Endothelial cell of umbilical vein (primary cell): ENCODE results near the gene AGT.

ENCODE experiments used
- EZH2 ChIP-seq: IDR thresholded peaks from 2 replicates; pipeline ENCODE4 v1.6.1; 2012; ENCODE audit warnings: borderline replicate concordance, low read depth, mild to moderate bottlenecking, moderate library complexity, low read length, inconsistent platforms; ENCODE audit not compliant: severe bottlenecking
- FOS ChIP-seq: IDR thresholded peaks from 2 replicates; pipeline ENCODE4 v1.6.1; 2011; ENCODE audit warnings: mild to moderate bottlenecking, low read length, moderate library complexity, borderline replicate concordance; ENCODE audit not compliant: insufficient read depth
- JUN ChIP-seq: IDR thresholded peaks from 2 replicates; pipeline ENCODE4 v1.6.1; 2011; ENCODE audit warnings: borderline replicate concordance, low read depth; ENCODE audit not compliant: insufficient read length, insufficient read depth
- POLR2A ChIP-seq: IDR thresholded peaks from 2 replicates; pipeline ENCODE4 v1.6.1; 2012; ENCODE audit warnings: low read depth, mild to moderate bottlenecking, control low read depth, low read length
- POLR2AphosphoS5 ChIP-seq: IDR thresholded peaks from 2 replicates; pipeline ENCODE4 v1.6.1; 2012; ENCODE audit warnings: low read depth, mild to moderate bottlenecking, control low read depth, low read length, moderate library complexity; ENCODE audit not compliant: insufficient read depth
- TF ChIP-seq, protein P1 (sequence below), 2 donors: IDR thresholded peaks; 1 replicate in 1 of 2; 2 replicates in 1 of 2; pipeline ENCODE4 v1.5.1; 2011; ENCODE audit warnings: low read length in 2 of 2, mild to moderate bottlenecking in 2 of 2, moderate library complexity in 2 of 2, control low read depth in 1 of 2, inconsistent platforms in 1 of 2, low read depth in 1 of 2; ENCODE audit not compliant: insufficient read depth in 1 of 2; ENCODE audit errors: extremely low read depth in 1 of 2
- TF ChIP-seq, protein P2 (sequence below): IDR thresholded peaks from 2 replicates; pipeline ENCODE4 v1.6.1; 2011; ENCODE audit not compliant: insufficient read depth, insufficient read length

- TF ChIP-seq, protein P1, sequence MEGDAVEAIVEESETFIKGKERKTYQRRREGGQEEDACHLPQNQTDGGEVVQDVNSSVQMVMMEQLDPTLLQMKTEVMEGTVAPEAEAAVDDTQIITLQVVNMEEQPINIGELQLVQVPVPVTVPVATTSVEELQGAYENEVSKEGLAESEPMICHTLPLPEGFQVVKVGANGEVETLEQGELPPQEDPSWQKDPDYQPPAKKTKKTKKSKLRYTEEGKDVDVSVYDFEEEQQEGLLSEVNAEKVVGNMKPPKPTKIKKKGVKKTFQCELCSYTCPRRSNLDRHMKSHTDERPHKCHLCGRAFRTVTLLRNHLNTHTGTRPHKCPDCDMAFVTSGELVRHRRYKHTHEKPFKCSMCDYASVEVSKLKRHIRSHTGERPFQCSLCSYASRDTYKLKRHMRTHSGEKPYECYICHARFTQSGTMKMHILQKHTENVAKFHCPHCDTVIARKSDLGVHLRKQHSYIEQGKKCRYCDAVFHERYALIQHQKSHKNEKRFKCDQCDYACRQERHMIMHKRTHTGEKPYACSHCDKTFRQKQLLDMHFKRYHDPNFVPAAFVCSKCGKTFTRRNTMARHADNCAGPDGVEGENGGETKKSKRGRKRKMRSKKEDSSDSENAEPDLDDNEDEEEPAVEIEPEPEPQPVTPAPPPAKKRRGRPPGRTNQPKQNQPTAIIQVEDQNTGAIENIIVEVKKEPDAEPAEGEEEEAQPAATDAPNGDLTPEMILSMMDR (IDR thresholded peaks at IDR 0.05; ENCODE audit: extremely low read depth in 1 of 2, insufficient read depth in 1 of 2, low read depth in 1 of 2, low read length in 2 of 2), result no peak
- no peak for TF ChIP-seq POLR2AphosphoS5
- no peak for TF ChIP-seq POLR2A
- TF ChIP-seq EZH2, result no peak
- TF ChIP-seq FOS, result no peak
- no peak for TF ChIP-seq JUN
- TF ChIP-seq, protein P2, sequence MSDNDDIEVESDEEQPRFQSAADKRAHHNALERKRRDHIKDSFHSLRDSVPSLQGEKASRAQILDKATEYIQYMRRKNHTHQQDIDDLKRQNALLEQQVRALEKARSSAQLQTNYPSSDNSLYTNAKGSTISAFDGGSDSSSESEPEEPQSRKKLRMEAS, result no peak
These were observed 30.0 kb upstream of the AGT start for GRCh38 chr1:230743899-230744298.
